CD8-positive, alpha-beta memory T cell (primary cell): ENCODE results near the gene RRAS2. TPM values are rescaled to one million over a fixed set of nuclear protein-coding genes. Genes with fewer than 3 reads are reported as not detected.
"Not testable (repeated sequence)": the region's sequence is repeated elsewhere in the genome, so short reads cannot be mapped to it uniquely, and the experiment has no call there.

ENCODE experiments used
- CTCF ChIA-PET: fragments of 350-600 bp; sonication (Branson Sonifier 250); formaldehyde crosslinking; loops from one replicate; lab custom pipeline; 2021; ENCODE audit warnings: antibody characterized with exemption; lab: Charles Lee
- POLR2A ChIA-PET: fragments of 350-600 bp; sonication (Branson Sonifier 250); formaldehyde crosslinking; loops from one replicate; lab custom pipeline; 2021; ENCODE audit warnings: antibody characterized with exemption; lab: Charles Lee
- DNase-seq, 5 donors: peaks; one replicate each; pipeline versions ENCODE4 v3.0.0 to v3.0.0-alpha.2; 2020 to 2022; ENCODE audit warnings: mixed read lengths in 1 of 5
- H3K27ac ChIP-seq: one replicate; pipeline ENCODE4 v1.7.0; 2013; ENCODE audit warnings: low read depth, mild to moderate bottlenecking, low read length, moderate library complexity
- H3K27me3 ChIP-seq: 2 replicates; pipeline ENCODE4 v1.7.0; 2013; ENCODE audit warnings: low read length, mild to moderate bottlenecking; ENCODE audit not compliant: insufficient read depth, poor library complexity, severe bottlenecking
- H3K36me3 ChIP-seq: 2 replicates; pipeline ENCODE4 v1.7.0; 2013; ENCODE audit warnings: mild to moderate bottlenecking, low read length, moderate library complexity; ENCODE audit not compliant: insufficient read depth
- H3K4me1 ChIP-seq: 2 replicates; pipeline ENCODE4 v1.7.0; 2013; ENCODE audit warnings: mild to moderate bottlenecking, low read length, moderate library complexity; ENCODE audit not compliant: insufficient read depth
- H3K4me3 ChIP-seq: 2 replicates; pipeline ENCODE4 v1.7.0; 2013; ENCODE audit warnings: mild to moderate bottlenecking, low read length
- H3K9me3 ChIP-seq: 2 replicates; pipeline ENCODE4 v1.7.0; 2013; ENCODE audit warnings: mild to moderate bottlenecking, low read length
- H3K27ac Mint-ChIP-seq, 8 donors: one replicate each; pipeline ENCODE4 v1.8.0; 2020 to 2021; ENCODE audit warnings: mixed read lengths in 8 of 8, mild to moderate bottlenecking in 6 of 8, inconsistent platforms in 3 of 8, moderate library complexity in 3 of 8
- H3K27me3 Mint-ChIP-seq, 2 donors: one replicate each; pipeline ENCODE4 v1.8.0; 2020 to 2021; ENCODE audit warnings: mixed read lengths in 2 of 2, mild to moderate bottlenecking in 1 of 2, moderate library complexity in 1 of 2
- H3K36me3 Mint-ChIP-seq, 3 donors: one replicate each; pipeline ENCODE4 v1.8.0; 2020 to 2021; ENCODE audit warnings: mixed read lengths in 3 of 3, inconsistent platforms in 1 of 3, mild to moderate bottlenecking in 1 of 3
- H3K4me1 Mint-ChIP-seq, 3 donors: one replicate each; pipeline ENCODE4 v1.8.0; 2020 to 2021; ENCODE audit warnings: mixed read lengths in 3 of 3, inconsistent platforms in 1 of 3, mild to moderate bottlenecking in 1 of 3
- H3K4me3 Mint-ChIP-seq, 7 donors: one replicate each; pipeline ENCODE4 v1.8.0; 2020 to 2021; ENCODE audit warnings: mixed read lengths in 7 of 7, mild to moderate bottlenecking in 6 of 7, moderate library complexity in 4 of 7, inconsistent platforms in 2 of 7
- H3K9me3 Mint-ChIP-seq, 5 donors: one replicate each; pipeline ENCODE4 v1.8.0; 2020 to 2022; ENCODE audit warnings: mixed read lengths in 5 of 5, mild to moderate bottlenecking in 3 of 5, moderate library complexity in 2 of 5, inconsistent platforms in 1 of 5
- polyA plus RNA-seq: library from polyadenylated mRNA; unstranded; fragments of 300-500 nt; fragmentation: Illumina TruSeq; gene quantifications from one replicate; pipeline ENCODE4 v1.2.3, GENCODE V29; 2021
- total RNA-seq, 2 experiments: library from RNA; stranded (reverse); gene quantifications; one replicate each; pipeline ENCODE4 v1.2.3, GENCODE V29; 2021

Gene RRAS2
- total and polyA plus RNA-seq, 3 experiments from 2014 or later, result 52.6 to 72.6 (median 70.1) TPM

DNA sequence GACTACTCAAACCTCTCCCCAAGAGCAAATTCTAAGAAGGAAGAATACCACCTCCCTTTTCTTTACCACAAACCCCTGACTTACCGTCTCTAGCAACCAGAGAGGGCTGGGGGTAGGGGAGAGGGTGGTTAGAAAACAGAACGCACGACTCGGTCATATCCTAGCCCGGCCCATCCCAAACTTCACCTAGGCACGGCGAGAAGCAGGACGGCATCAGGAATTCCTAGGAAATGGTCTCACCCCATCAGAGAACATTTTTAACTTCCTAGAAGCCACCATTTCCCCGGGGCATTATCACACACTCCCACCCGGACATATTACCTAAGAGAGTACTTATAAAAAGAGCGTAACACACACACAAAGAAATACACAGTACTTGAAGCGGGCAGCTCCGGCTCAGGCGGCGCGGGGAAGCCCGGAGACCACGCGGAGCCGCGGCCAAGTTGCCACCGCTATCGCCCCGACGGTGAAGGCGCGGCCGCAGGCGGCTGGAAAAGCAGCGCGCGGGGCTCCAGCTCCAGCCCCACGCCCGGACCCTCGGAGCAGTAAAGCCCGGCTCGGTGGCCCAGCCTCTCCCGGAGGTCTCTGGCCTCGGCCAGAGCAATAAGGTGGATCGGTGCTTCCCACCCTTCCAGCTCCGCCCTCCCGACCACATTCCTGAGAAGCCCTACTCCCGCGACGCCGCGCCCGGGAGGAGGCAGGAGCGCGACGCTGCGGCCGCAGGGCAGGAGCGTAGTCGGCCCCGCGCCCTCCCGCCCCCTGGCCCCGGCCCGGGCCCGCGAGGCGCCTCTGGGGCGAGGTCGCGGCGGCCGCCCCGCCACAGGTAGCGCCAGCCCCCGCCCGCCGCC is 878 bp downstream of the RRAS2 start:
- Mint-ChIP-seq H3K36me3 (peaks cover 0 to 7% (median 0%) of the 10 kb centered on the region in 3 donors), H3K4me1 (peaks cover 43 to 57% (median 51%) of the 10 kb centered on the region in 3 donors), H3K27ac (peak overlapping the region; percentile 85 to 97 (median 94)), H3K9me3 (no peaks in the 10 kb centered on the region), H3K27me3 (no peaks in the 10 kb centered on the region), H3K4me3 (peak overlapping the region; percentile 90 to 100 (median 97))
- Histone ChIP-seq H3K27ac (peak overlapping the region; percentile 75), H3K36me3 (no peaks in the 10 kb centered on the region), H3K27me3 (no peaks in the 10 kb centered on the region), H3K4me1 (peaks cover 15% of the 10 kb centered on the region), H3K9me3 (no peaks in the 10 kb centered on the region), H3K4me3 (peak overlapping the region; percentile 66)
- ChIA-PET POLR2A (interaction anchor here (0.5 to 0.9 kb wide), 3 partner anchors 11 to 30 kb away, joined by 3 to 8 read pairs (median 3); no protein-coding TSS in a partner anchor), CTCF (interaction anchor here (0.9 to 1.4 kb wide), 3 partner anchors 23 to 50 kb away, joined by 3 to 8 read pairs (median 5); no protein-coding TSS in a partner anchor)
- DNase-seq, result peak; percentile 8 to 51 (median 36)

DNA sequence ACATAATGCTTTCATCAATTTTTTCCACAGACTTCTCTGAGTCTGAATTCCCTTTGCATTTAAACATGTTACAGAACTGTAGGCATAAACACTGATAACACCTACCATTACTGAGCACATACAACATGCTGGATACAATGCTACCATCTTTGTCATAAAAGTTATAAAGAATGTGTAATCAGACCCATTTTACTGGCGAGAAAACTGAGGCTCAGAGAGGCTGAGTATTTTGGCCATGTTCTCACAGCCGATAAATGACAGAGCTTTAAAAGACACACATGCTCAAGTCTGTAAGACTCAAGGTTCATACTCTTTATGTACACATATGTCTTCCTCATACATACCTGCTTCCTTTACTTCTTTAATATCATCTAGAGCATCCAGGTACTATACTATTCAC is 2.6 kb downstream of the RRAS2 start:
- H3K27me3 ChIP-seq, result no peaks in the 10 kb centered on the region
- POLR2A ChIA-PET, result no interaction called here
- Mint-ChIP-seq H3K27me3 (no peaks in the 10 kb centered on the region), H3K36me3 (peaks cover 0 to 7% (median 0%) of the 10 kb centered on the region in 3 donors), H3K27ac (peak overlapping the region in 1 of 8 donors; percentile 0), H3K4me3 (peak overlapping the region in 6 of 7 donors; percentile 81 to 98 (median 94)), H3K9me3 (no peaks in the 10 kb centered on the region), H3K4me1 (peaks cover 48 to 62% (median 59%) of the 10 kb centered on the region in 3 donors)
- no peaks in the 10 kb centered on the region for H3K36me3 ChIP-seq
- no peak overlapping the region for H3K4me3 ChIP-seq
- DNase-seq, result no peak
- H3K27ac ChIP-seq, result no peak overlapping the region
- CTCF ChIA-PET, result interaction anchor here (0.8 kb wide), 1 partner anchor 48 kb away, joined by 3 read pairs; no protein-coding TSS in a partner anchor
- no peaks in the 10 kb centered on the region for H3K9me3 ChIP-seq
- H3K4me1 ChIP-seq, result peaks cover 15% of the 10 kb centered on the region

DNA sequence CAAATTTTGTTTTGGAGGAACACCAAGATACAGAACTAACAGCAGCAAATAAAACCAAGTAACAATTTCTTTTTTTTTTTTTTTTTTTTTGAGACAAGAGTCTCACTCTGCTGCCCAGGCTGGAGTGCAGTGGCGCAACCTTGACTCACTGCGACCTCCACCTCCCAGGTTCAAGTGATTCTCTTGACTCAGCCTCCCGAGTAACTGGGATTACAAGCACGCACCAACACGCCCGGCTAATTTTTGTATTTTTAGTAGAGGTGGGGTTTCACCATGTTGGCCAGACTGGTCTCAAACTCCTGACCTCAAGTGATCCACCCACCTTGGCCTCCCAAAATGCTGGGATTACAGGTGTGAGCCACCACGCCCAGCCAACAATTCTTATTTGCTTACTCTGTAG is 4.4 kb downstream of the RRAS2 start:
- DNase-seq, H3K36me3 Mint-ChIP-seq, H3K27me3 Mint-ChIP-seq, H3K27ac ChIP-seq, H3K36me3 ChIP-seq, H3K4me3 ChIP-seq, H3K27me3 ChIP-seq, H3K9me3 Mint-ChIP-seq, H3K27ac Mint-ChIP-seq, CTCF ChIA-PET, H3K9me3 ChIP-seq: not testable (repeated sequence)
- H3K4me1 ChIP-seq, result peaks cover 25% of the 10 kb centered on the region
- peaks cover 60 to 78% (median 72%) of the 10 kb centered on the region in 3 donors for H3K4me1 Mint-ChIP-seq
- H3K4me3 Mint-ChIP-seq, result peak overlapping the region in 2 of 7 donors; percentile 13 to 77
- POLR2A ChIA-PET, result interaction anchor here (0.6 kb wide), 1 partner anchor 23 kb away, joined by 4 read pairs; no protein-coding TSS in a partner anchor

DNA sequence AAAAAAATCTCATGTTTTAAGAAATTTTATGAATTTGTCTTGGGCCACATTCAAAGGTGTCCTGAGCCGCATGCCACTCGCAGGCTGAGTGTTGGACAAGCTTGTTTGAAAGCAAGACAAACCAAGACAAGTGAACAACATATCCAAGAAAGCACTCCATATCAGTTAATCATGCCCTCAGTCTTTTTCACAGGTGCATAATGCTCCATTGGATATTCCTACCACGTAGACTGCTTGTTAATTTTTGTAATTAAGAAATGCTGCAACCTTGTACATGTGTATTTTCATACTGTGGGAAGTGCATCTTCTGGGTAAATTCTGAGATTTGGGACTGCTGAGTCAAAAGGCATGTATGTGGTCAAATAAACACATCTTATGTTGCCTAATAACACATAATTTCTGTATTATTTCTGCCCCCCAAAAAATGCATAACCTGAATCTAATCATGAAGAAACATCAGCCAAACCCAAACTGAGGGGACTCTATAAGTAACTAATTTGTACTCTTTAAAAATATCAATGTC is 8.2 kb downstream of the RRAS2 start:
- Mint-ChIP-seq H3K9me3 (peaks cover 0 to 6% (median 5%) of the 10 kb centered on the region in 5 donors), H3K27me3 (no peaks in the 10 kb centered on the region), H3K27ac (no peak overlapping the region), H3K4me1 (peaks cover 56 to 71% (median 58%) of the 10 kb centered on the region in 3 donors), H3K4me3 (no peak overlapping the region), H3K36me3 (peaks cover 5 to 7% (median 6%) of the 10 kb centered on the region in 3 donors)
- Histone ChIP-seq H3K4me3 (no peak overlapping the region), H3K9me3 (no peaks in the 10 kb centered on the region), H3K36me3 (no peaks in the 10 kb centered on the region), H3K27ac (no peak overlapping the region), H3K4me1 (peaks cover 10% of the 10 kb centered on the region), H3K27me3 (no peaks in the 10 kb centered on the region)
- DNase-seq, result no peak
- CTCF ChIA-PET, result interaction anchor here (0.9 kb wide), 1 partner anchor 42 kb away, joined by 3 read pairs; no protein-coding TSS in a partner anchor
- POLR2A ChIA-PET, result no interaction called here

DNA sequence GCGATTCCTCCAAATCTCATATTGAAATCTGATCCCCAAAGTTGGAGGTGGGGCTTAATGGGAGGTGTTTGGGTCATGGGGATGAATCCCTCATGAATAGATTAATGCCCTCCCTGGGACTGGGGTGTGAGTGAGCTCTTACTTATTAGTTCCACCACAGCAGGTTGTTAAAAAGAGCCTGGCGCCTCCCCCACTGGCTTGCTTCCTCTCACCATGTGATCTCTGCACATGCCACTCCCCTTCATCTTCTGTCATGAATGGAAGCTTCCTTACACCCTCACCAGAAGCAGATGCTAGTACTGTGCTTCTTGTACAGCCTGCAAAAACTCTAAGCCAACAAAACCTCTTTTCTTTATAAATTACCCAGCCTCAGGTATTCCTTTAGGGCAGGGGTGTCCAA is 8.8 kb downstream of the RRAS2 start:
- H3K4me1 ChIP-seq, result peaks cover 10% of the 10 kb centered on the region
- Mint-ChIP-seq H3K36me3 (peaks cover 5 to 9% (median 7%) of the 10 kb centered on the region in 3 donors), H3K4me3 (peak overlapping the region in 2 of 7 donors; percentile 12 to 23), H3K27ac (peak overlapping the region in 1 of 8 donors; percentile 9), H3K4me1 (peaks cover 54 to 72% (median 60%) of the 10 kb centered on the region in 3 donors), H3K27me3 (no peaks in the 10 kb centered on the region), H3K9me3 (peaks cover 0 to 7% (median 5%) of the 10 kb centered on the region in 5 donors)
- H3K27me3 ChIP-seq, result no peaks in the 10 kb centered on the region
- DNase-seq, result no peak
- H3K9me3 ChIP-seq, result no peaks in the 10 kb centered on the region
- H3K27ac ChIP-seq, result no peak overlapping the region
- ChIA-PET POLR2A (no interaction called here), CTCF (interaction anchor here (0.9 kb wide), 1 partner anchor 42 kb away, joined by 3 read pairs; no protein-coding TSS in a partner anchor)
- no peak overlapping the region for H3K4me3 ChIP-seq
- no peaks in the 10 kb centered on the region for H3K36me3 ChIP-seq

DNA sequence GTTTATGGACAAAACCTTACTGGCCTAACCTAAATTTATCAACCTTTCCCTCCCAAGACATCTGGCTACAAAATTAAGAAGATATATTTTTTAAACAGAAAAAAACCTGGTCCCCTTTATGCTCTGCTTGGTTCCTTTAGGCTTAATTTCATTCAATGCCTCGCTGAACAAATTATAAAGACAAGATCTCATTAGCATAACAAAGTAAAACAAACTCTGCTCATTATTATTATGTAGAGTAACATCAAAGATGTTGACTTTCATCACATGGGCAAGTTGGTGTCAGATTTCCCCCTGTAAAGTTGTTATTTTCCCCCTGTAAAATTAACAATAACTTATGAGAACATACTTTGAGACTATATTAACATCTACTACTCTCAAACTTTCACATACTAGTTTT is 11.0 kb downstream of the RRAS2 start:
- H3K36me3 Mint-ChIP-seq, result peaks cover 6 to 13% (median 7%) of the 10 kb centered on the region in 3 donors
- ChIA-PET POLR2A (no interaction called here), CTCF (no interaction called here)
- Histone ChIP-seq H3K36me3 (no peaks in the 10 kb centered on the region), H3K4me1 (peaks cover 10% of the 10 kb centered on the region), H3K27ac (no peak overlapping the region), H3K27me3 (no peaks in the 10 kb centered on the region), H3K9me3 (no peaks in the 10 kb centered on the region), H3K4me3 (no peak overlapping the region)
- no peak overlapping the region for H3K4me3 Mint-ChIP-seq
- peaks cover 53 to 67% (median 53%) of the 10 kb centered on the region in 3 donors for H3K4me1 Mint-ChIP-seq
- H3K27me3 Mint-ChIP-seq, result no peaks in the 10 kb centered on the region
- peaks cover 0 to 7% (median 6%) of the 10 kb centered on the region in 5 donors for H3K9me3 Mint-ChIP-seq
- no peak overlapping the region for H3K27ac Mint-ChIP-seq
- no peak for DNase-seq

DNA sequence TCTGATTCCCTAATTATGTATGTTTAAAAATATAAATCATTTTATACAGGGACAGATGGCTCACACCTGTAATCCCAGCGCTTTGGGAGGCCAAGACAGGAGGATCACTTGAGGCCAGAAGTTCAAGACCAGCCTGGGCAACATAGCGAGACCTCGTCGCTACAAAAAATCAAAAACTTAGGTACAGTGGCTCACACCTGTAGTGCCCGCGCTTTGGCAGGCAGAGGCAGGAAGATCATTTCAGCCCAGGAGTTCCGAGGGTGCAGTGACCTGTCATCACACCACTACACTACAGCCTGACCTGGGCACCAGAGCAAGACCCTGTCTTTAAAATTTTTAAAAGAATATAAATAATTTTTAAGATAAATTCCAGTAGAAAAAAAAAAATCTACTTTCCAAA is 11.5 kb downstream of the RRAS2 start:
- H3K9me3 Mint-ChIP-seq, result peaks cover 0 to 7% (median 6%) of the 10 kb centered on the region in 5 donors
- H3K27ac Mint-ChIP-seq, result no peak overlapping the region
- no peaks in the 10 kb centered on the region for H3K27me3 ChIP-seq
- ChIA-PET POLR2A (interaction anchor here (0.6 kb wide), 1 partner anchor 27 kb away, joined by 4 read pairs; no protein-coding TSS in a partner anchor), CTCF (no interaction called here)
- H3K4me3 Mint-ChIP-seq, result no peak overlapping the region
- no peak overlapping the region for H3K4me3 ChIP-seq
- H3K9me3 ChIP-seq, result no peaks in the 10 kb centered on the region
- no peaks in the 10 kb centered on the region for H3K27me3 Mint-ChIP-seq
- H3K36me3 ChIP-seq, result no peaks in the 10 kb centered on the region
- H3K4me1 ChIP-seq, result peaks cover 10% of the 10 kb centered on the region
- no peak for DNase-seq
- peaks cover 6 to 13% (median 7%) of the 10 kb centered on the region in 3 donors for H3K36me3 Mint-ChIP-seq
- H3K27ac ChIP-seq, result no peak overlapping the region
- H3K4me1 Mint-ChIP-seq, result peaks cover 56 to 69% (median 58%) of the 10 kb centered on the region in 3 donors
